Stimulated activated effector memory CD8-positive, alpha-beta T cell treated with anti-CD3 and anti-CD28 coated beads, Interleukin-12 subunit alpha, Interleukin-12 subunit beta, amount 100 ng/mL, for 72 hours (primary cell): ENCODE data around the gene NOCT.
A peak's percentile ranks its signal among the peaks of the same experiment; 100 is the strongest.
"Not testable (repeated sequence)": the region's sequence is repeated elsewhere in the genome, so short reads cannot be mapped to it uniquely, and the experiment has no call there.

Experiments used
- ATAC-seq: fragments of 150-1000 bp; cut with Tn5 transposase; 2 replicates; pipeline ENCODE4 v1.10.0; 2021
- DNase-seq, 2 donors: peaks; one replicate each; pipeline ENCODE4 v3.0.0; 2021 to 2022; ENCODE audit warnings: low spot score in 2 of 2
- H3K27ac Mint-ChIP-seq: one replicate; pipeline ENCODE4 v1.8.0; 2022; ENCODE audit warnings: mild to moderate bottlenecking, mixed read lengths
- H3K36me3 Mint-ChIP-seq: one replicate; pipeline ENCODE4 v1.8.0; 2022; ENCODE audit warnings: mild to moderate bottlenecking, mixed read lengths
- H3K4me1 Mint-ChIP-seq: one replicate; pipeline ENCODE4 v1.8.0; 2022; ENCODE audit warnings: mixed read lengths
- H3K4me3 Mint-ChIP-seq: one replicate; pipeline ENCODE4 v1.8.0; 2022; ENCODE audit warnings: mild to moderate bottlenecking, mixed read lengths
- H3K9me3 Mint-ChIP-seq: one replicate; pipeline ENCODE4 v1.8.0; 2022; ENCODE audit warnings: mixed read lengths

Gene NOCT

GRCh38 chr4:139000134-139000533 is 15.4 kb upstream of the NOCT start:
- not testable (repeated sequence) for H3K4me3 Mint-ChIP-seq, H3K36me3 Mint-ChIP-seq, H3K4me1 Mint-ChIP-seq, ATAC-seq, H3K27ac Mint-ChIP-seq, H3K9me3 Mint-ChIP-seq, DNase-seq

GRCh38 chr4:139001430-139001829 is 14.2 kb upstream of the NOCT start:
- H3K36me3 Mint-ChIP-seq, ATAC-seq, H3K4me1 Mint-ChIP-seq, DNase-seq, H3K9me3 Mint-ChIP-seq, H3K27ac Mint-ChIP-seq, H3K4me3 Mint-ChIP-seq: not testable (repeated sequence)

GRCh38 chr4:139003668-139004067 is 11.9 kb upstream of the NOCT start:
- not testable (repeated sequence) for H3K27ac Mint-ChIP-seq, H3K4me1 Mint-ChIP-seq, DNase-seq, H3K9me3 Mint-ChIP-seq, ATAC-seq, H3K4me3 Mint-ChIP-seq, H3K36me3 Mint-ChIP-seq

- no peaks in the 10 kb centered on the region for H3K36me3 Mint-ChIP-seq
- no peak overlapping the region for H3K4me3 Mint-ChIP-seq
- no peaks in the 10 kb centered on the region for H3K9me3 Mint-ChIP-seq
- DNase-seq (no peak), ATAC-seq (no peak)
- no peaks in the 10 kb centered on the region for H3K4me1 Mint-ChIP-seq
- H3K27ac Mint-ChIP-seq = no peak overlapping the region
Measured at GRCh38 chr4:139005774-139006173, 9.8 kb upstream of the NOCT start.

- H3K36me3 Mint-ChIP-seq = no peaks in the 10 kb centered on the region
- H3K4me3 Mint-ChIP-seq = no peak overlapping the region
- no peak overlapping the region for H3K27ac Mint-ChIP-seq
- H3K4me1 Mint-ChIP-seq = no peaks in the 10 kb centered on the region
- H3K9me3 Mint-ChIP-seq = no peaks in the 10 kb centered on the region
- no peak for ATAC-seq
- DNase-seq = no peak
Measured at GRCh38 chr4:139007640-139008039, 7.9 kb upstream of the NOCT start.

GRCh38 chr4:139008278-139008677 is 7.3 kb upstream of the NOCT start:
- H3K36me3 Mint-ChIP-seq, ATAC-seq, H3K27ac Mint-ChIP-seq, H3K4me3 Mint-ChIP-seq, DNase-seq, H3K9me3 Mint-ChIP-seq, H3K4me1 Mint-ChIP-seq: not testable (repeated sequence)

GRCh38 chr4:139009702-139010101 is 5.9 kb upstream of the NOCT start:
- Mint-ChIP-seq H3K4me1 (peaks cover 4% of the 10 kb centered on the region), H3K36me3 (no peaks in the 10 kb centered on the region)
- ATAC-seq = no peak

GRCh38 chr4:139011225-139011950 is 4.2 kb upstream of the NOCT start:
- H3K9me3 Mint-ChIP-seq = no peaks in the 10 kb centered on the region
- ATAC-seq (no peak), DNase-seq (no peak)
- no peak overlapping the region for H3K4me3 Mint-ChIP-seq
- H3K27ac Mint-ChIP-seq = no peak overlapping the region
- H3K36me3 Mint-ChIP-seq = no peaks in the 10 kb centered on the region
- peaks cover 11% of the 10 kb centered on the region for H3K4me1 Mint-ChIP-seq

More at GRCh38 chr4:139009702-139010101, 5.9 kb upstream of the NOCT start:
- H3K4me3 Mint-ChIP-seq = no peak overlapping the region
- no peak for DNase-seq
- H3K27ac Mint-ChIP-seq = no peak overlapping the region
- H3K9me3 Mint-ChIP-seq = no peaks in the 10 kb centered on the region

GRCh38 chr4:139014371-139015268 is 961 bp upstream of the NOCT start:
- peak overlapping the region; percentile 72 for H3K4me3 Mint-ChIP-seq

GRCh38 chr4:139015948-139016471 is 429 bp downstream of the NOCT start:
- Mint-ChIP-seq H3K4me3 (peak overlapping the region; percentile 72), H3K9me3 (no peaks in the 10 kb centered on the region), H3K4me1 (peaks cover 20% of the 10 kb centered on the region), H3K36me3 (peaks cover 19% of the 10 kb centered on the region), H3K27ac (peak overlapping the region; percentile 96)
- ATAC-seq (peak; percentile 43), DNase-seq (no peak)

More at GRCh38 chr4:139014371-139015268, 961 bp upstream of the NOCT start:
- Mint-ChIP-seq H3K36me3 (peaks cover 6% of the 10 kb centered on the region), H3K4me1 (peaks cover 20% of the 10 kb centered on the region), H3K27ac (peak overlapping the region; percentile 96), H3K9me3 (no peaks in the 10 kb centered on the region)
- ATAC-seq (peak; percentile 59), DNase-seq (peak in 1 of 2 donors; percentile 55)

- H3K36me3 Mint-ChIP-seq = peaks cover 23% of the 10 kb centered on the region
- no peak overlapping the region for H3K4me3 Mint-ChIP-seq
- H3K27ac Mint-ChIP-seq = no peak overlapping the region
- ATAC-seq (no peak), DNase-seq (no peak)
- H3K9me3 Mint-ChIP-seq = no peaks in the 10 kb centered on the region
- H3K4me1 Mint-ChIP-seq = peaks cover 26% of the 10 kb centered on the region
Measured at GRCh38 chr4:139017861-139018260, 2.3 kb downstream of the NOCT start.

GRCh38 chr4:139018501-139018900 is 2.9 kb downstream of the NOCT start:
- Mint-ChIP-seq H3K9me3 (no peaks in the 10 kb centered on the region), H3K4me3 (no peak overlapping the region), H3K27ac (no peak overlapping the region), H3K36me3 (peaks cover 28% of the 10 kb centered on the region), H3K4me1 (peaks cover 26% of the 10 kb centered on the region)
- no peak for DNase-seq
- ATAC-seq = no peak

GRCh38 chr4:139018971-139019758 is 3.6 kb downstream of the NOCT start:
- H3K27ac Mint-ChIP-seq = no peak overlapping the region
- DNase-seq = no peak
- H3K9me3 Mint-ChIP-seq = no peaks in the 10 kb centered on the region
- peaks cover 35% of the 10 kb centered on the region for H3K36me3 Mint-ChIP-seq
- H3K4me3 Mint-ChIP-seq = no peak overlapping the region
- peaks cover 26% of the 10 kb centered on the region for H3K4me1 Mint-ChIP-seq
- ATAC-seq = no peak

GRCh38 chr4:139020384-139020783 is 4.8 kb downstream of the NOCT start:
- DNase-seq (no peak), ATAC-seq (no peak)
- H3K4me1 Mint-ChIP-seq = peaks cover 15% of the 10 kb centered on the region
- H3K4me3 Mint-ChIP-seq = no peak overlapping the region
- H3K36me3 Mint-ChIP-seq = peaks cover 41% of the 10 kb centered on the region
- H3K27ac Mint-ChIP-seq = peak overlapping the region; percentile 50
- no peaks in the 10 kb centered on the region for H3K9me3 Mint-ChIP-seq

- H3K36me3 Mint-ChIP-seq = peaks cover 41% of the 10 kb centered on the region
- ATAC-seq, H3K4me3 Mint-ChIP-seq: not testable (repeated sequence)
Measured at GRCh38 chr4:139021071-139021470, 5.5 kb downstream of the NOCT start.

More at GRCh38 chr4:139021071-139021470, 5.5 kb downstream of the NOCT start:
- H3K4me1 Mint-ChIP-seq = peaks cover 15% of the 10 kb centered on the region
- not testable (repeated sequence) for H3K27ac Mint-ChIP-seq, H3K9me3 Mint-ChIP-seq, DNase-seq
